Tibial artery (tissue), 4 donors: Measurements from ENCODE around the gene TMC8.

Source experiments
- DNase-seq, 2 donors: peaks; one replicate each; pipeline ENCODE4 v3.0.0-alpha.2; 2019
- H3K27ac ChIP-seq, 2 donors: fragments of 200-600 bp; sonication (generic) in 1 of 2; 1 replicate in 1 of 2; 2 replicates in 1 of 2; pipeline ENCODE4 v1.5.1; 2018 to 2019; ENCODE audit warnings: mild to moderate bottlenecking in 1 of 2
- H3K27me3 ChIP-seq, 2 donors: fragments of 200-600 bp; sonication (generic) in 1 of 2; one replicate each; pipeline versions ENCODE4 v1.5.1 to v1.6.0; 2016 to 2019
- H3K36me3 ChIP-seq, 3 donors: fragments of 200-600 bp; sonication (generic) in 2 of 3; one replicate each; pipeline ENCODE4 v1.5.1; 2016 to 2019; ENCODE audit warnings: mild to moderate bottlenecking in 2 of 3
- H3K4me1 ChIP-seq, 4 donors: fragments of 200-600 bp; sonication (generic) in 2 of 4; 1 replicate in 3 of 4; 2 replicates in 1 of 4; pipeline ENCODE4 v1.5.1; 2016 to 2019
- H3K4me3 ChIP-seq, 2 donors: fragments of 200-600 bp; sonication (generic) in 1 of 2; 1 replicate in 1 of 2; 2 replicates in 1 of 2; pipeline ENCODE4 v1.5.1; 2018 to 2019; ENCODE audit warnings: mild to moderate bottlenecking in 2 of 2
- H3K9me3 ChIP-seq, 3 donors: fragments of 200-600 bp; sonication (generic) in 1 of 3; one replicate each; pipeline ENCODE4 v1.5.1; 2016 to 2019
- intact Hi-C: fragments of 100-400 bp; cut with DNase I; formaldehyde crosslinking; loops from one replicate; pipeline ENCODE4 v1.15.0; 2023; ENCODE audit warnings: low total_unique reads
- TF ChIP-seq, protein P1 (sequence below), 2 experiments: fragments of 200-600 bp in 1 of 2; fragments of 450-650 bp in 1 of 2; IDR thresholded peaks; one replicate each; pipeline ENCODE4 v1.5.1; 2017 to 2019; ENCODE audit warnings: antibody characterized with exemption in 2 of 2, mild to moderate bottlenecking in 1 of 2, moderate library complexity in 1 of 2

TMC8 gene

DNA sequence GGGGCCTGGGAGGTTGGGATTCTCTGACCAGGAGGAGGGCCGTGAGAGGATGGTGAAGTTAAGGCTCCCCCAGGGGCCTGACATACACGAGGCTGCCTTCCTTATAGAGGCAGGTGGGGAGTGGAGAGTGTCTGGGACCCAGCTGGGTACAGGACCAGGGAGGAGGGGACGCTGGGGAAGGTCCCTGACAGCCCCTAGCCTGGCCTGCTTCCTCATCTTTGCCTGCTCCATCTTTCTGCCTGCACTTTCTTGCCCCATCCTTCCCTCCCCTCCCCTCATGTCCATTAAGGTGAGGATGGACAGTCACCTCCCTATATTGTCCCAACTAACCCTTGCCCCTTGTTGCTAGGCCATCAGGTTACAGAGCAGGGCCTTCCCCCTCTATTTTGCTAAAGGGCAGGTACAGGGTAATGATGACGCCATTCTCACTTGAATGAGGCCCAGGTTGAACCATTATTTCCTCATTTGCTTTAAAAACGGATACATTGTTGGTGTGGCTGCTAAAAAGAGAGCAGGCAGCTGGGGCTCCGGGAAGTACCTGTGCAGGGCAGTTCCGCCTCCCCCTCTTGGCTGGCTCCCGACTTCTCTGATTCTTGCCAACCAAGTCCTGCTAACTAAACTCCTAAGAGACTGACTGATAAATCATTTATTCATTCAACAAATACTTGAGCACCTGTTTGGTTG is 16.9 kb downstream of the TMC8 start:
- intact Hi-C loops, result no loop called here
- DNase-seq, result no peak

DNA sequence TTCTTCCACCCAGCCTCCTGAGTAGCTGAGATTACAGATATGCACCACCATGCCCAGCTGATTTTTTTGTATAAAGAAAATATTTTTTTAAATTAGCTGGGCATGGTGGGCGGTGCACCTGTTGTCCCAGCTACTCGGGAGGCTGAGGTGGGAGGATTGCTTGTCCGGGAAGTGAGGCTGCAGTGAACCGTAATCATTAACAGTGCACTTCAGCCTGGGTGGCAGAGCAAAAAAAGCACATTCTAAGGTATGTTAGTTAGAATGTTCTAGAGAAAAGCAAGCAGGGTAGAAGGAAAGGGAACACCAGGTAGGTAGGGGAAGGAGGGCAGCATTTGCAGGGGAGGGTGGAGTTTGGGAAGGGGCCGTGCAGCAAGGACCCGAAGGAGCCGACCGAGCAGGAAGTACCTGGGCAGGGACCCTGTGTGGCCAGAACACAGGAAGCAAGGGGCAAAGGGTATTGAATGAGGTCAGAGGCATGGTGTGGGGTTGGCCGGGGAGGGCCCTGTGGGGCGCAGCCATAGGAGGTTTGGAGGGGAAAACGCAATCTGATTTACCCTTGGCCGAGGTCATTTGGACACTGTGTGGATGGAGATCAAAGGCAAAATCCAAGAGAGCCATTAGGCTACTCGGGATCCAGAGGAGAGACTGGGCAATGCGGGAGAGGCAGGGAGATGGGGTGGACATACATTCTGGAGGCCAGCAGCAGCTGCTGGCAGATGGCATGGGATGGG is 17.9 kb downstream of the TMC8 start:
- Histone ChIP-seq H3K9me3 (no peaks in the 10 kb centered on the region), H3K4me1 (peaks cover 0 to 21% (median 19%) of the 10 kb centered on the region in 4 donors), H3K4me3 (no peak overlapping the region), H3K36me3 (no peaks in the 10 kb centered on the region), H3K27me3 (peaks cover 0 to 7% of the 10 kb centered on the region in 2 donors), H3K27ac (no peak overlapping the region)
- intact Hi-C loops, result no loop called here
- DNase-seq, result no peak
- TF ChIP-seq, protein P1, sequence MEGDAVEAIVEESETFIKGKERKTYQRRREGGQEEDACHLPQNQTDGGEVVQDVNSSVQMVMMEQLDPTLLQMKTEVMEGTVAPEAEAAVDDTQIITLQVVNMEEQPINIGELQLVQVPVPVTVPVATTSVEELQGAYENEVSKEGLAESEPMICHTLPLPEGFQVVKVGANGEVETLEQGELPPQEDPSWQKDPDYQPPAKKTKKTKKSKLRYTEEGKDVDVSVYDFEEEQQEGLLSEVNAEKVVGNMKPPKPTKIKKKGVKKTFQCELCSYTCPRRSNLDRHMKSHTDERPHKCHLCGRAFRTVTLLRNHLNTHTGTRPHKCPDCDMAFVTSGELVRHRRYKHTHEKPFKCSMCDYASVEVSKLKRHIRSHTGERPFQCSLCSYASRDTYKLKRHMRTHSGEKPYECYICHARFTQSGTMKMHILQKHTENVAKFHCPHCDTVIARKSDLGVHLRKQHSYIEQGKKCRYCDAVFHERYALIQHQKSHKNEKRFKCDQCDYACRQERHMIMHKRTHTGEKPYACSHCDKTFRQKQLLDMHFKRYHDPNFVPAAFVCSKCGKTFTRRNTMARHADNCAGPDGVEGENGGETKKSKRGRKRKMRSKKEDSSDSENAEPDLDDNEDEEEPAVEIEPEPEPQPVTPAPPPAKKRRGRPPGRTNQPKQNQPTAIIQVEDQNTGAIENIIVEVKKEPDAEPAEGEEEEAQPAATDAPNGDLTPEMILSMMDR (IDR thresholded peaks at IDR 0.05), result no peak

More for the DNA sequence above, 16.9 kb downstream of the TMC8 start:
- Histone ChIP-seq H3K36me3 (no peaks in the 10 kb centered on the region), H3K4me1 (peaks cover 0 to 22% (median 19%) of the 10 kb centered on the region in 4 donors), H3K4me3 (no peak overlapping the region), H3K27ac (no peak overlapping the region), H3K9me3 (no peaks in the 10 kb centered on the region), H3K27me3 (peaks cover 0 to 10% of the 10 kb centered on the region in 2 donors)
- TF ChIP-seq, protein P1 (IDR thresholded peaks at IDR 0.05), result no peak

DNA sequence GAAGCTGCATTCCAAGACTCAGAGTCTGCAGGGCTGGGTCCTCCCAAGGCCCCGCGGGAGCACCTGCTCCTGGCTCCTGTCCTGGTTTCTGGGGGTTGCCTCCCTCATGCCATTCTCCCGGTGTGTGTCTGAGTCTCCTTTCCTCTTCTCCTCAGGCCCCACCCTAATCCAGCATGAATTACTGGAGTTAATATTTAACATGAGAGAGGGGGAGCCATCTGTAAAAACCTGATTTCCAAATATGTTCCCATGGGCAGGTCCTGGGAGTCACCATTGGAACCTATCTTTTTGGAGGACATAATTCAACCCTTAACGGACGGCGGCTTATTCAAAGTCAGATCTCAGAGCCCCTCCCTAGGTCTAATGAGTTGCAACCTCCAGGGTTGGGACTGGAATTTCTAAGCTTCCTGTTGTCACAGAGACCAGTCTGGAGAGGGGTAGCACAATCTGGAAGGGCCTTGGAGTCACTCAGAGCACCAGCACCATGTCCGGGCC is 21.0 kb downstream of the TMC8 start:
- Histone ChIP-seq H3K4me1 (no peaks in the 10 kb centered on the region), H3K27ac (no peak overlapping the region), H3K9me3 (no peaks in the 10 kb centered on the region), H3K4me3 (no peak overlapping the region), H3K36me3 (no peaks in the 10 kb centered on the region), H3K27me3 (peaks cover 0 to 4% of the 10 kb centered on the region in 2 donors)
- TF ChIP-seq, protein P1 (IDR thresholded peaks at IDR 0.05), result no peak
- DNase-seq, result no peak
- intact Hi-C loops, result no loop called here

DNA sequence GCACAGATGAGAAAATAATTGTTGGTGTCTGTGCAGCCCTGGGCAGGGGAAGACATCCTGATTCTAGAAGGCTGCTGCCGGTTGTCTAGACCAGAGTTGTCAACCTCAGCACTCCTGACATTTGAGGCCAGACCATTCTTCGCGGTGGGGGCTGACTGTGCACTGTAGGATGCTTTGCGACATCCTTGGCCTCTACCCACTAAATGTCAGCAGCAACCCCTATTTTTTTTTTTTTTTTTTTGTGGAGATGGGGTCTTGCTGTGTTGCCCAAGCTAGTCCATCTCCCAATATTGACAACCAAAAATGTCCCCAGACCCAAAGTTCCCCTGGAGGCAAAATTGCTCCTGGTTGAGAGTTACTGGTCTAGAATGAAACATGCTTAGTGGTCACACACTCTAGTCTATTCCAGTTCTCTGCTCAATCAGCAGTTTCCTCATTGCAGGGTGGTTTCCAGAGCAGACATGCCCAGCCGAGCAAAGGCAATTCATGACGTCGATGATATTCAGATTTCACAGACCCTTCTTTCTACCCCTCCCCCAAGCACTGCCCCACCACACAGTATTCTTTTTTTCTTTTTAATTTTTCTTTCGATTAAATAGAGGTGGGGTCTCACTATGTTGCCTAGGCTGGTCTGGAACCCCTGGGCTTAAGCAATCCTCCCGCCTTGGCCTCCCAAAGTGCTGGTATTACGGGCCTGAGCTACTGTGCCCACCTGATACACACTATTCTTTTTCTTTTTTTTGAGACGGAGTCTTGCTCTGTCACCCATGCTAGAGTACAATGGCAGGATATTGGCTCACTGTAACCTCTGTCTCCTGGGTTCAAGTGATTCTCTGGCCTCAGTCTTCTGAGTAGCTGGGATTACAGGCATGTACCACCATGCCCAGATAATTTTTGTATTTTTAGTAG is 24.6 kb downstream of the TMC8 start:
- intact Hi-C loops, result no loop called here
- DNase-seq, result no peak
- no peak overlapping the region for H3K27ac ChIP-seq
- no peaks in the 10 kb centered on the region for H3K27me3 ChIP-seq
- no peaks in the 10 kb centered on the region for H3K36me3 ChIP-seq
- H3K9me3 ChIP-seq, result no peaks in the 10 kb centered on the region
- no peaks in the 10 kb centered on the region for H3K4me1 ChIP-seq
- TF ChIP-seq, protein P1 (IDR thresholded peaks at IDR 0.05), result no peak
- no peak overlapping the region for H3K4me3 ChIP-seq

DNA sequence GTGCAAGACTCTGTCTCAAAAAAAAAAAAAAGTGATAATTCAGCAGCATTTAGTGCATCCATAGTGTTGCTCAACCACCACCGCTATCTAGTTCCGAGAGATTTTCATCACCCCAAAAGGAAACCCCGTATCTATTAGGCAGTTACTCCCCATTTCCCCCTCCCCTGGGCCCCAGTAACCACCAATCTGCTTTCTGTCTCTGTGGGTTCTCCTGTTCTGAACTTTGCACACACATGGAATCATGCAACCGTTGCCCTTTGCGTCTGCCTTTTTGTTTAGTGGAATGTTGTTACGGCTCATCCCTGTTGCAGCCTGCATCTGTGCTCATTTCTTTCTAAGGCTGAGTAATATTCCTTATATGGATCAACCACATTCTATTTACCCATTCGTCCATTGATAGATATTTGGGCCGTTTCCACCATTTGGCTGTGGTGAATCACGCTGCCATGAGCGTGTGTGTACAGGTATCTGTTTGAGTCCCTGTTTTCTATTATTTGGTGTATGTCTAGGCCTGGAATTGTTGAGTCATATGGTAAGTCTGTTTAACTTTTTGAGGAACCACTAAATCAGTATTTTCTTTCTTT is 29.1 kb downstream of the TMC8 start:
- TF ChIP-seq, protein P1 (IDR thresholded peaks at IDR 0.05), result no peak
- Histone ChIP-seq H3K27ac (no peak overlapping the region), H3K4me1 (no peaks in the 10 kb centered on the region), H3K9me3 (no peaks in the 10 kb centered on the region), H3K4me3 (no peak overlapping the region), H3K27me3 (no peaks in the 10 kb centered on the region), H3K36me3 (no peaks in the 10 kb centered on the region)
- intact Hi-C loops, result no loop called here
- no peak for DNase-seq
